Stimulated activated CD4-positive, alpha-beta T cell treated with anti-CD3 and anti-CD28 coated beads, Interleukin-4, amount 100 ng/mL, for 1 hour (primary cell): ENCODE measurements around the gene PIP5K1C.
"Not testable (repeated sequence)": the region's sequence is repeated elsewhere in the genome, so short reads cannot be mapped to it uniquely, and the experiment has no call there.

Experiments
- DNase-seq: peaks from one replicate; pipeline ENCODE4 v3.0.0-alpha.2; 2020

PIP5K1C gene

DNA sequence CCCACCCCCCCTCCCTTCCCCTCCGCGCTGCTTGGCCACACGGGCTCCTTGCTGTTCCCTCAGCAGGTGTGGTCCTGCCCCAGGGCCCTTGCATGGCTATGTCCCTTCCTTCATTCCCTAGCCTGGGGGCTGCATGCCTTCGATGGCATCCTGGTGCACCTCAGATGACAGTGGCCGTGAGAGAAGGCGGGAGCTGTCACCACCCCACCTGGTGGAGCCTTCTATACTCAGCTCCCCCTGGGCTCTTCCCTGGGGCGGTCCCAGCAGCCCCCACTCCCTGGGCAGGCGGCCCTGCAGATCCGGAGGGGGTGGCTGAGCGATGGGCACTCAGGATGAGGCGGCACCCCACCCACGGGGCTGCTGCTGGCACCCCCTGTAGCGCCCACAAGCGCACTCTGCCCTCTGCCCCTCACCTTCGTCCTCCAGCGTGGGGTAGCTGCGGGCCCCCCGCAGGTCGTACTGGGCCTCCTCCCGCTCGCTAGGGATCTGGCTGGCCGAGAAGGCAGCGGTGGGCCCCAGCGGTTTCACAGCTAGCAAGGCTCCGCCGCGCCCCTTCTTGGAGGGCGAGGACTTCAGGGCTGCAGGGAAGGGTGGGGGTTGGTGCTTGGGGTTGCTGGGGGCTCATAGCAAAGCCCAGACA, 56.5 kb downstream of the PIP5K1C start:
- DNase-seq = no peak

- peak; percentile 21 for DNase-seq
These were observed 57.1 kb downstream of the PIP5K1C start for GRCh38 chr19:3642987-3643673.

DNA sequence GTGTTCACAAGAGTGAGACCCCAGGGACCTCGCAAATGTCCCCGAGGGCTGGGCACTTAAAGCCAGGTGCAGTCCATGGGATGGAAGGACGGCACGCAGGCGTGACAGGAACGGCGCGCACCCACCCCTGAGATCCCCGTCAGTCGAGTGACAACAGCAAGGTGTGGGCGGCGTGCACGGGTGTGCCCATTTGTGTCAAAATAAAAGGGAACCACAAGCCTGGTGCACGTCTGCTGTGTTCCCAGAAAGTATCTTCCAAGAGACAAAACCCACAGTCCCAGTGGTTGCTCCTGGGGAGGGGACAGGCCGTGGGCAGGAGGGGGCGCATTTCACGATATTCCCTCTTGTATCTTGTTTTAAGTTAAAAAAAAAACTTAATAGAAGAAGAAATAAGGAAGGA, 58.0 kb downstream of the PIP5K1C start:
- DNase-seq = no peak

DNA sequence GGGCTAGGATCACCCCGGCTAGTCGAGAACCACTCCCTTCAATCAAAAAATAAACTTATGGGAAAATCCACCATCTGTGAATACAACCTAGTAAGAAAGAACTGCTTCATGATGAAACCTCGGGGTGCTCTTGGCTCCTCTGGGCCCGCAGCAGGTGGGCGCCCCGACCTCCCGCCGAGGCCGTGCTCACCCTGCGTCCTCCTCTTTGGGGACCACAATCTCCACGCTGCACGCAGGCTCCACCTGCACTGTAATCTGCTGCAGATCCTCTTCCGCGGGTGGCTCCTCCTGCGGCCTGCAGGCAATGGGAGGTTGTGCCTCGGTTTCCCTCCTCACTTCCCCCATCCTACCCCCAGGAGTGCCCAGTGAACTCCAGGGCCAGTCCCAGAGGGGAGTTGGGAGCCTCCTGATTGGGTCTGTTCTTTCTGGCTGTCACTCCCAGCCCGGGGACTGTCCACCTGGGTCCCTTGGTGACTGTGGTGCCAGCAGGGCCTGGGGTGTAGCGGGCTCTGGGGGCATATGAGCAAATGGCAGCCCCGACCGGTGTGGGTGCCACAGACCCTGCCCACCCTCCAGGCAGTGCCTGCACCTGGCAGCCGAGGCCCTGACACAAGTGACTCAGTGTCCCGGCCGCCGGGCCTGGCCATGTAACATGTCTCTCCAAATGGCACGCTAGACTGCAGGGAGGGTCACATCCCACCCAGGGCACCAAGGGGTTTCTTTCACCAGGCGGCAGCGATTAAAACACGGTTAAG, 58.6 kb downstream of the PIP5K1C start:
- DNase-seq = no peak

DNA sequence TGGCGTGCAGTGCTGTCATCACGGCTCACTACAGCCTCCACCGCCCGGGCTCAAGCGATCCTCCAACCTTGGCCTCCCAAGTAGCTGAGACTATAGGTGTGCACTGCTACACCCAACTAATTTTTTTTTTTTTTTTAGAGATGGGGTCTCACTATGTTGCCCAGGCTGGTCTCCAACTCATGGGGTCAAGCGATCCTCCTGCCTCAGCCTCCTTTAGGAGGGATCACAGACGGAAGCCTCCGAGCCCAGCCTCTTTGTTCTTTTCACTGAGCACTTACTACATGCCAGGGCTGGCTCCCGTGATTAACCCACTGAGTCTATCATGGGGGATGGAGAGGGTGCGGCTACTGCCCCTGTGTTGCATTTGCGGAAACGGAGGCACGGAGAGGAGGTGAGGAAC, 60.8 kb downstream of the PIP5K1C start:
- no peak for DNase-seq

- DNase-seq = no peak
These were observed 61.8 kb downstream of the PIP5K1C start for GRCh38 chr19:3638208-3639193.

- no peak for DNase-seq
These were observed 62.6 kb downstream of the PIP5K1C start for GRCh38 chr19:3637621-3638020.

DNA sequence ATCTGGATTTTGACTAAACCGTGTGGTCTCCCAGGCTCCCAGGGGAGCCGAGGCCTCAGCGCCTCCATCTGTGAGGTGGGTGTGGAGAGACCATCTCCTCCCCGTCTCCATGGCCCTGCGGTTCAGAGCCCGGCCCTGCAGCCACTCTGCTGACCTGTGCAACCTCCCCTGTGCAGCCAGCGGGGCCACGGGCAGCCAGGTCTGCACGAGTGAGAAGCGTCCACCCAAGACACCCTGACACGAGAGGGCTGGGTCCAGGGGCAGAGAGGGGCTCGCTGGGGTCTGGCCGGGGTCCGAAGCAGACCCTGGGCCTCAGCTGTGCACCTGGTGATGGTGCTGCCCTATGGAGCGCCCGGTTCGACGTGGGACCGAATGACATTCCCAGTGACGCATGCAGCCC, 63.3 kb downstream of the PIP5K1C start:
- no peak for DNase-seq

DNA sequence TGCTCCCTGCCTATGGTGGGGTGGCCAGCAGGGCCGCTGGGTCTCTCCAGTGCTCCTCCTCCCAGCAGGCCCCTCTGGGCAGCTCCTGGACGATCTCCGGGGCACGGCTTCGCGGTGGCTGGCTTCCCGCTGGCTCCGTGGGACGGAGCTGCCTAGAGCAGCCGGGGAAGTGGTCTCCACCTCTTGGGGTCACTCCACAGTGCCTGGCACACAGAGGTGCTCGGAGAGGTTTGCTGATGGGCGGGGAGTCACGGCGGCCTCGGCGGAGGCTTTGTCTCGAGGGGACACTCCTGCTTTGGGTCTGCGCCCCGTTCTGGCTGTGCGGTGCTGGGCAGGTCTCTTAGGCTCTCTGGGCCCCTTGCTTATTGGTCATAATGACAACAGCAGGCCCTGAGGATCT, 63.8 kb downstream of the PIP5K1C start:
- DNase-seq = no peak

- DNase-seq = no peak
These were observed 65.7 kb downstream of the PIP5K1C start for GRCh38 chr19:3634496-3635045.

DNA sequence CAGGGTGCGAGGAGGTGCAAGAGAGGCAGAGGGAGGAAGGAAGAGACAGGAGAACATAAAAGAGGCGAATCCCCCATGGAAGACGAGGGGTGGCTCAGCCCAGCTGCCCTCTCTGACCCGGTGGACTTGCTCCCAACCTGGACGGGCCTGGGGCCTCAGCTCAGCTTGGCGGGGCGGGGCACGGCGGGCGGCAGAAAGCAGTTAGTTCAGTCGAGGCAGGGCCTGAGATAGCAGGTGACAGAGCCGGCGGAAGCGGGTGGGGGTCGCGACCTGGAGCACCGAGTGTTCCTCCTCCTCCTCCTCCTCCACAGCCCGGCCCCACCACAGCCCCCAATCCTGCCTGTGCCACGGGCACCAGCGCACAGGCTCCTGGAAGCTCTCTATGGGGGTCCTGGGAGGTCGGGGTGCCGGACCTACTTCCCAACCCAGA, 66.7 kb downstream of the PIP5K1C start:
- no peak for DNase-seq

- DNase-seq = no peak
These were observed 67.3 kb downstream of the PIP5K1C start for GRCh38 chr19:3632739-3633558.

GRCh38 chr19:3632098-3632497, 68.2 kb downstream of the PIP5K1C start:
- no peak for DNase-seq

DNA sequence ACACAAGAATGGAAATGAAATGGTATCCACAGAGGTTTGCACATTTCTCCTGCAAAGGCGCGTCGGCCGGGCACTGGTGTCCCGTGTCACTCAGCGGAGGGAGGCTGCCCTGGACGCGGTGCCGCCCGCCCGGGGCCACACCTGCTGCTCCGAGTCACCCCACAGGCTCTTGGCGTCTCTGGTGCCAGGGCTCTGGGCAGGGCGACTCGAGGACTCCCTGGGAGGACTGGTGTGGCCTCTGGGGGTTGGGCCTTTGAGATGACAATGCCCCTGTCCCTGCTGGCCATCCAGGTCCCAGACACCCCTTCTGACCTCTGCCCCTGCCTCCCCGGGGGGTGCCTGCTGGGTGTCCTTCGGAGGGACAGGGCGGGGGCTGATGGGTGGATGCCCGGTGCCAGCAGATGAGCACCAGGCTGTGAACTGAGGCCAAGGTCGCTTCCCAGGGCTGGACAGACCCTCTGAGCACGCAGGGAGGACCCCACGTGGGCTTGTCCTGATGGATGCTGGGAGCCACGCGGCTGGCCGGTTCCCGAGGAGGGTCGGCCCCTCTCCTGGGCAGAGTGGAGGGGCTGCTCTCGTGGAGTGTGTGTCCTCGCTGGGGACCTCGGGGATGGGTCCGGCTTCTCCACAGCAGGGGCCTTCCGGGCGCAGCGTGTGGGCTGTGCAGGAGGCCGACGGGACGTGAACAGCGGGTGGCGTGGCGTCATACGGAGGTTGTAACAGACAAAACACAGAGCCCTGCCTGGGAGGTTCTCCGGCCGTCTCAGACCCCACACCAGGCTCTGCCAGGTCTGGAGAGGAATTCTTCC, 69.0 kb downstream of the PIP5K1C start:
- DNase-seq = no peak

DNA sequence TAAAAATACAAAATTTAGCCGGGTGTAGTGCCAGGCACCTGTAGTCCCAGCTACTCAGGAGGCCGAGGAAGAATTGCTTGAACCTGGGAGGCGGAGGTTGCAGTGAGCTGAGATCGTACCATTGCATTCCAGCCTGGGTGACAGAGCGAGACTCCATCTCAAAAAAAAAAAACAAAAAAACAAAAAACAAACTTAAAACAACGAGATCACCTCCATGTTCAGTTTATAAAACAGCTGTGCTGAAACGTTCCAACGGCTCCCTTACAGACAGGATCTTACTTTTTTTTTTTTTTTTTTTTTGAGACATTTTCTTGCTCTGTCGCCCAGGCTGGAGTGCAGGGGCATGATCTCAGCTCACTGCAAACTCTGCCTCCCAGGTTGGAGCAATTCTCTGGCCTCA, 71.5 kb downstream of the PIP5K1C start:
- not testable (repeated sequence) for DNase-seq

- no peak for DNase-seq
These were observed 72.9 kb downstream of the PIP5K1C start for GRCh38 chr19:3627351-3627723.

DNA sequence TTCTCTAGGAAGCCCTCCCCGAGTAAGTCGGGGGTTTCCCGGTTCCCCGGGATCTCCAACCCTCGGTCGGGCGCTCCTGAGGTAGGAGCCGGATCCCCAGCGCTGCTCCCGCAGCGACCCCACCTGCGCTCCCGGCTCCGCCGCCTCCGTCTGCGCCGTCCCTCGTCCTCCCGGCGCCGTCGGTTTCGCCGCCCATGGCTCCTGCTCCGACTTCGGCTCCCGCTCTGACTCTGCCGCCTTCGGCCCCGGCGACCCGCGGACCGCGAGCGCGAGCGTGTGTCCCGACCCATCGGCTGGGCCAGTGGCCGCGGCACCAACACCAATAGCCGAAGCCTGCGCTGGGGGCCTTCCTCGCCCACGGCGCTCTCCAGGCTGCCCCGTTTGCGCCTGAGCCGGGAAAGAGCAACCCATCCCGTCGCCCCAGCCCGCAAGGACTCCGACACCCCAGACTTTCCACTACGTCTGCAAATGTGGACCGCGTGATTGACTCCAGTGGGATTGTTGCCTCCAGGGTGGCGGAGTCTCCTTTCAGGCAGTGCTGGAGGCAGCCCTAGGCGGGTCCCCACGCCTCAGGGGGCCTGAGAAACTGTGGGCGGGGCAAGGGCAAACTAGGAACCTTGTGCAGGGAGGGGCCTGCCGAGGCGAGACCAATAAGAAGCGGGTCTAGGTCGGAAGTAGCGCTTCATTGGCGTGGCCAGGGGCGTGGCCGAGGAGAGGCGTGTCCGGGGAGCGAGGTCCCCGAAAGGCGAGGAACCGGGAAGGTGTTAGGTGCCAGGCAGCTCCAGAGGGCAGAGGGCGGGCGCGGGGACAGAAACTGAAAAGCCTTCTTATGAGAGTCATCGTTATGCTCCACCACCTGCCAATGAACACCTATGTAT, 73.6 kb downstream of the PIP5K1C start, which contains the start of gene CACTIN:
Gene CACTIN (minus strand): TSS at position 318 of the 878 bp plus-strand sequence. CDS start 28 bp downstream, at position 290.
- peak; percentile 99 for DNase-seq

DNA sequence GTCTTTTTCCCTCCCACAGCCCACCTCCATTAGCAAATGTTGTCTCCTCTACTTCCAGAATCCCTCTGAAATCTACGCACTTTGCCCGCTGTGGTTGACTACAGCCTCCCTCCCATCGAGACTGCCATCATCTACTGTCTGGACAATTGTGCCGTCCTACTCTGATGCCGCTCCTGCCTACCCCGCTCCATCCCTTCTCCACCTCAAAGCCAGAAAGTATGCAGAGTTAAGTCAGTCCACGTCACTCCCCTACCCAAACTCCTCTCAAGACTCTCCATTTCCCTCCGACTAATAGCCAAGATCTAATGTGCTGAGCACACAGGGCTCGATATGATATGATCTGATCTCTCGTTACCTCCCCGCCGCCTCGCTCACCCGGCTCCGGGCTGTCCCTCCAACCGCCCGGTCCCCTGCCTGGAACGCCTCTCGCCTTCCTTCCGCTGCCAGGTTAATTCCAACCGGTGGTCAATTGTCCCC, 74.2 kb downstream of the PIP5K1C start:
- DNase-seq = no peak

DNA sequence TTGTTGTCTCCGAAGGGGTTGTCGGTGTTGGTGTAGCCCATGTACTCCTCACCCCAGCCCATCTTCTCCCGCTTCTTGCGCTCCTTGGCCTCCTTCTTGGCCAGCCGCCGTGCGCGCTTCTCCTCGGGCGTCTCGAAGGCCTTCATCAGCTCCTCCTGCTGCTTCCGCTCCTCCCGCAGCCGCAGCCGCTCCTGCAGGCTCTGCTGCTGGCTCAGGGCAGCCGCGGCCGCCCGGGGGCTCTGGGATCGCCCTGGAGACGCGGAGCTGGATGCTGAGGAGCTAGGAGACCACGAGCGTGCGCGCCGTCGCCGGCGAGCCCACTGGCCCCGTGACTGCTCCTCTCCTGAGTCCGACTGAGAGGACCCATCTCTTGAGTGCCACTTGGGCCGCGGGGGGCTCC, 76.6 kb downstream of the PIP5K1C start:
- DNase-seq = no peak
